ENCODE measurements around the gene SOX9.

DNA sequence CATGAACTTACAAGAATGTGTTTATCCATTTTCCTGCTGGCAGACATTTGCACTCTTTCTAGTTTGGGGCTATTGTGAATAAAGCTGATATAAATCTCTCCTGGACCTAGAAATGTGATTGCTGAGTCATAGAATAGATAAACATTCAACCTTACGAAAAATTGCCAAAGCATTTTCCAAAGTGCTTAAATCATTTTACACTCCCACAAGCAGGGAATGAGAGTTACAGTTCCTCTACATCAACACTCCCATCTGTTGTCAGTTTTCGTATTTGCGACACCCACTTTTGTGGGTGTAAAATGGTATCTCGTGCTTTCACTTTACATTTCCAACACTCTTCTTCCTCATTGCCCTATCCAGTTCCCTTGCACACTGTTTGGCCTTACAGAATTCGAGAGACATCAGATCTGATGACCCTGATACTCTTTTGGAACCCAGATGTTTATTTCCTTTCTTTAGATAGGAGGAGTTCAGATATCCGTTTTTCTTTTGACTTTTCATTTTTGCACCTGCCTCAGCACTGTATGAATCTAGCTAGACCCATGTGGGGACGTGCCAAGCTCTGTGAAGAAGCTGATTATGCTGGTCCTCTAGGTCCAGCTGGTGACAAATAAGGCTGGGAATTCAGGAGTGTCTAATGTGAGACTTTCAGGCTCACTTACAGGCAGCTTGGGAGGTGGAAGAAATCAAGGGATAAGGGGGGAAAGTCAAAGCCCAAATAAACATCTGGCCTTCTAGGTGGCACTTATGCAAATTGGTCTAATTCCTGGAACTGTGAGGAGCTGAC, 14.0 kb downstream of the SOX9 start:
- TF ChIP-seq, protein P1, sequence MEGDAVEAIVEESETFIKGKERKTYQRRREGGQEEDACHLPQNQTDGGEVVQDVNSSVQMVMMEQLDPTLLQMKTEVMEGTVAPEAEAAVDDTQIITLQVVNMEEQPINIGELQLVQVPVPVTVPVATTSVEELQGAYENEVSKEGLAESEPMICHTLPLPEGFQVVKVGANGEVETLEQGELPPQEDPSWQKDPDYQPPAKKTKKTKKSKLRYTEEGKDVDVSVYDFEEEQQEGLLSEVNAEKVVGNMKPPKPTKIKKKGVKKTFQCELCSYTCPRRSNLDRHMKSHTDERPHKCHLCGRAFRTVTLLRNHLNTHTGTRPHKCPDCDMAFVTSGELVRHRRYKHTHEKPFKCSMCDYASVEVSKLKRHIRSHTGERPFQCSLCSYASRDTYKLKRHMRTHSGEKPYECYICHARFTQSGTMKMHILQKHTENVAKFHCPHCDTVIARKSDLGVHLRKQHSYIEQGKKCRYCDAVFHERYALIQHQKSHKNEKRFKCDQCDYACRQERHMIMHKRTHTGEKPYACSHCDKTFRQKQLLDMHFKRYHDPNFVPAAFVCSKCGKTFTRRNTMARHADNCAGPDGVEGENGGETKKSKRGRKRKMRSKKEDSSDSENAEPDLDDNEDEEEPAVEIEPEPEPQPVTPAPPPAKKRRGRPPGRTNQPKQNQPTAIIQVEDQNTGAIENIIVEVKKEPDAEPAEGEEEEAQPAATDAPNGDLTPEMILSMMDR (conservative IDR thresholded peaks at IDR 0.05; ENCODE audit: low read depth, low read length): no peak
- no peak for TF ChIP-seq EZH2 (IDR thresholded peaks at IDR 0.05; ENCODE audit: borderline replicate concordance, low read depth, low read length, poor library complexity, severe bottlenecking)

All from A673 (cell line).